Stimulated activated CD4-positive, alpha-beta T cell treated with anti-CD3 and anti-CD28 coated beads, TNF-alpha, amount 100 ng/mL, for 24 hours (primary cell): ENCODE results near the gene RFC2.
"Not testable (repeated sequence)": the region's sequence is repeated elsewhere in the genome, so short reads cannot be mapped to it uniquely, and the experiment has no call there.

Experiments used
- DNase-seq, 3 experiments: peaks; one replicate each; pipeline ENCODE4 v3.0.0-alpha.2; 2020; ENCODE audit warnings: low read depth in 3 of 3

The RFC2 gene

DNA sequence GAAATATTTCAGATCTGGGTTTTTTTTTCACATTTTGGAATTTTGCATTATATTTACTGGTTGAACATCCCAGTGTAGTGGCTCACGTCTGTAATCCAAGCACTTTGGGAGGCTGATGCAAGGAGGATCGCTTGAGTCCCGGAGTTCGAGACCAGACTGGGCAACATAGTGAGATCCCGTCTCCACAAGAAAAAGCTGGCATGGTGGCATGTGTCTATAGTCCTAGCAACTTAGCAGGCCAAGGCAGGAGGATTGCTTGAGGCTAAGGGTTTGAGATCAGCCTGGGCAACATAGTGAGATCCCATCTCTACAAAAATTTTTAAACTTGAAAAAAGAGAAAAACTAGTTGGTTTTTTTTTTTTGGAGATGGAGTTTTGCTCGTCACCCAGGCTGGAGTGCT is 6.0 kb downstream of the RFC2 start:
- no peak for DNase-seq

DNA sequence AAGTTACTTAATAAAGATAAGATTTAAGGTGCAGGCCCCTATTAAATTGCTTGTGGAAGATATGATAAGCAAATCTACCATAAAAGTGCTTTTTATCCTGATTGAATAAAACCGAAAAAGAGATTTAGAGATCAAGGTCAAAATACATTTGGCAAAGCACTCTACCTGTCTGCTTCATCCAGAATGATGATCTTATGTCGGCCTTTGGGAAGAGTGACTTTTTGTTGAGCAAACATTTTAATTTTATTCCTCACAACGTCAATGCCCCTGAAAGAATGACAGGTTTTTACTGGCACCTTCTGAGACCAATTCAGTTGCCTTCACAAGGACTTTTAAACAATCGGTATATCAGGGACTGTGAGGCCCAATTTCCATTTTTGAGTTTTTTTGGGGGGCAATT is 7.7 kb downstream of the RFC2 start:
- DNase-seq, result no peak

GRCh38 chr7:74242122-74242443 is 12.1 kb downstream of the RFC2 start:
- no peak for DNase-seq

GRCh38 chr7:74240482-74240881 is 13.7 kb downstream of the RFC2 start:
- no peak for DNase-seq

DNA sequence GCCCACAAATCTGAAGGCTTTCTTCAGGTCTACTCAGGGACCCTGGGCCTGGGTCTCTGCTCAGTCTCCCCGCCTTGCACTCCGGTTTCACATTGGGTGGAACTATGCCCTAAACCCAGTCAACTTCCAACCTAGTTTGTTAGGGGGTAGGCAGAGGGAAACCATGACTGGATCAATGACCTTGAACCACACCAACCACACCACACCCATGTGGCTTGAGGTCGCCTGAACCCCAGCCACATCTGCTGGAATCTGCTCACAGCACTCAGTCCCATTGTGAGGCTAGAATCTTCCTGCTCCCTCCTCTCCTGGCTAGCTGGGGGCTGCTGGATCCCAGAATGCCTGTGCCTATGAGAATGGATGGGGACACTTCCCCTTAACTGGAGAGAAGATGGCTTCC is 17.9 kb downstream of the RFC2 start:
- DNase-seq, result no peak

DNA sequence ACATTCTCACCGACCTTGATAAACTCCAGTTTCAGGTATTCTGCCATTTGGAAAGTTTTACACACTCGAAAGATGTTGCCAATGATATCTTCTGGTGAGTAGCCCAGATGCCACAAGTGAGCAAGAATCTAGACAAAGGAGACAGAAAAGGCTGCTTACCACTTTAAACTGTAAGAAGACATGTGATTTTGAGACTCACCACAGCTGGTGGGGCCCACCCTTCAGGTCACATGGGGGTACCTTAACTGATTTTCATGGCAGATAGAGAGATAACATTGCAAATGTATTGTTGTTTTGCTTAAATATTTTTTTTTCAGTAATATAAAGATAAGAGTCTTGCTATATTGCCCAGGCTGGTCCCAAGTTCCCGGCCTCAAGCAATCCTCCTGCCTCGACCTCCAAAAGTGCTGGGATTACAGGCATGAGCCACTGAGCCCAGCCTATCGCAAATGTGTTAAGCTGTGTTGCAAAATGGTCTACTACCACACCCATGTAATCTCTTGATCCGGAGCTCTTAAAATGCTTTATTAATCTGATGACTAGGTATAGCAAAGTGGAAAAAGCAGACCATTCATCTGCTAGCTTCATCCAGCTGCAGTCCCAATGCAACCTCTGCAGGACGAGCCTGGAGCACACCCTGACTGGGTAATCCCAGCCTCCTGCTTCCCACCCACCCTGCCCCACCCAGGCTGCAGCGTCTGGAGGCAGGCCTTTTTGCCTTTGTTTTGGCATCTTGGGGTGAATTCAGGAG is 18.5 kb downstream of the RFC2 start:
- no peak for DNase-seq

GRCh38 chr7:74233655-74234285 is 20.4 kb downstream of the RFC2 start:
- DNase-seq, result no peak

DNA sequence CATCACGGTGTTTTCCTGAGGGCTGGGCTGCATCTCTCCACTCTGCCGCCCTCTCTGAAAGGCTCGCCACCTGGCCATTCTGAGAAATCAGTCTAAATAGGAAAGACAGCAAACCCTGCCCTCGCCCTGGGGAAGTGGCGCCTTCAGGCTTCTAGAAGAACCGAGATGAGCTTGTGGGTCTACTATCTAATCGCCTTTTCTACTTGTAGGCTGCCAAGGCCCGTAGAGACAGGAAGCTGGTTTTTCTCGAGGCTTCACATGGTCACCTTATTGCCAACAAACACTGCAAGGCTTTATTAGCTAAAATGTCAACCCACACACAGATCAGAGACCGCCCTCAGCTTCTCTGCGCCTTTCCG is 23.0 kb downstream of the RFC2 start:
- DNase-seq, result no peak

DNA sequence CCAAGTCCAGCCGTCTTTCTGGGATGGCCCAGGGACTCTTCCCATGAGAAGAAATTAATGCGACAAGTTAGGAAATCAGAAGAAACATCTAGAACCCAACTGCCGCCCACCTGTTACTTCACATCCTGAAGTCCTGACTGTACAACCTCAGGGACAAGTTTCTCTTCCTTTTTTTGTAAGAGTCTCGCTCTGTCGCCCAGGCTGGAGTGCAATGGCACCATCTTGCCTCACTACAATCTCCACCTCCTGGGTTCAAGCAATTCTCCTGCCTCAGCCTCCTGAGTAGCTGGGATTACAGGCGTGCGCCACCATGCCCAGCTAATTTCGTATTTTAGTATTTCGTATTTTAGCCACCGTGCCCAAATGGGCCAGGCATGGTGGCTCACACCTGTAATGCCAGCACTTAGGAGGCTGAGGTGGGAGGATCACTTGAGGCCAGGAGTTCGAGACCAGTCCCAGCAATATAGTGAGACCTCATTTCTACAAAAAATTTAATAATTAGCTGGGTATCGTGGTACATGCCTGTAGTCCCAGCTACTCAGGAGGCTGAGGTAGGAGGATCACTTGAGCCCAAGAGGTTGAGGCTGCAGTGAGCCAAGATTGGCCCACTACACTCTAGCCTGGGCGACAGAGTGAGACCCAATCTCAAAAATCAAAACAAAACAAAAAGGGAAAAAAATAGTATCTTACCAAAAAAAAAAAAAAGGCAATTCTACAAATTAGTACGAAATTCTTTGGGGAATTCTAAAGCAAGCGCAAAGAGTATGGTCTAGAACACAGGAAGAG is 23.6 kb downstream of the RFC2 start:
- DNase-seq, result no peak

GRCh38 chr7:74228951-74229900 is 25.0 kb downstream of the RFC2 start:
- DNase-seq, result no peak

DNA sequence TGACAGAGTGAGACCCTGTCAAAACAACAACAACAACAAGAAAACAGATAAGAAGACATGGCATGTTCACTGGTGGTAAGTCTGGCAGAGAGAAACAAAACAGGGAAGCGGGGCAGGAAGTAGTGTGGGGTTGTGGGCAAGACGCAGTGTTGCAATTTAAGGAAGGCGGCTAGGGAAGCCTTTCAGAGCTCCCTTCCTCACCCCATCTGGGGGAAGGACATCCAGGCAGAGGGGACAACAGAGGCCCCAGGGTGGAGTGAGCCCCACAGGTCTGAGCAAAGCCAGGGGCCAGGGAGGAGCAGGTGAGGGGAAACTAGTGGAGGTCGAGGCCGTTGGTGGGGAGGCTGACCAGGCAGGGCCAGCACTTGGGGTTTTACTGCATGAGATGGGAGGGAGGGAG is 27.6 kb downstream of the RFC2 start:
- no peak for DNase-seq

GRCh38 chr7:74225400-74225799 is 28.8 kb downstream of the RFC2 start:
- DNase-seq, result no peak

DNA sequence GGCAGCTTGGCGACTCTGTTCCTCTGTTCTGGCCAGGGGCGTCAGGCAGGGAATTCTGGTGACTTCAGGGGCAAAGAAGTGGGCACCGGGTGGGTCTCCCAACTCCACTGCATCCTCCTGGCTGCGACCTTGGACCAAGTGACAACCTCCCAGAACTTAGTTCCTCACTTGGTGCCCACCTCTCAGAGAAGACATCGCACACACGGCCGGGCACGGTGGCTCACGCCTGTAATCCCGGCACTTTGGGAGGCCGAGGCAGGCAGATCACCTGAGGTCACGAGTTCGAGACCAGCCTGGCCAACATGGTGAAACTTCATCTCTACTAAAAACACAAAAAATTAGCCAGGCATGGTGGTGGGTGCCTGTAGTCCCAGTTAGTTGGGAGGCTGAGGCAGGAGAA is 29.3 kb downstream of the RFC2 start:
- DNase-seq, result not testable (repeated sequence)

GRCh38 chr7:74224511-74224832 is 29.7 kb downstream of the RFC2 start:
- DNase-seq, result no peak

- DNase-seq, result no peak
Observed at GRCh38 chr7:74223711-74224510, 30.3 kb downstream of the RFC2 start.

- DNase-seq, result no peak
Observed at GRCh38 chr7:74222851-74223710, 31.1 kb downstream of the RFC2 start.

DNA sequence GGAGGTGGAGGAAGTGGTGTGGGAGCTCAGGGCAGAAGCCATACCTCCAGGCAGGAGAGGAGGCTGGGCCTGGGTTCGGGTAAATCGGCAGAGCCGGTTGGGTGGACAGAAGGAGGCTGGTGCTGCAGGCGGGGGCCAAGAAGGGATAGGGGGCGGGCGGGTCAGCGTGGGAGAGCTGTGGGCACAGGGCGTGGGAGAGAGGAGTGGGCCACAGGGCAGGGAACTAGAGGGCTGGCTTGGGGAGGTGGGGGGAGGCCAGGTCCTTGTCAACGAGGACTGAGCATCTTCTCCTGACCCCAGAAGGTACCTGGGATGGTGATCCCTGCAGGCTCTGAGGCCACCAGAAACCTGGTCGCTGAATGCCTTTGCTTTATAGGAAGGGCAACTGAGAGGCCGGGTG is 32.5 kb downstream of the RFC2 start:
- no peak for DNase-seq

DNA sequence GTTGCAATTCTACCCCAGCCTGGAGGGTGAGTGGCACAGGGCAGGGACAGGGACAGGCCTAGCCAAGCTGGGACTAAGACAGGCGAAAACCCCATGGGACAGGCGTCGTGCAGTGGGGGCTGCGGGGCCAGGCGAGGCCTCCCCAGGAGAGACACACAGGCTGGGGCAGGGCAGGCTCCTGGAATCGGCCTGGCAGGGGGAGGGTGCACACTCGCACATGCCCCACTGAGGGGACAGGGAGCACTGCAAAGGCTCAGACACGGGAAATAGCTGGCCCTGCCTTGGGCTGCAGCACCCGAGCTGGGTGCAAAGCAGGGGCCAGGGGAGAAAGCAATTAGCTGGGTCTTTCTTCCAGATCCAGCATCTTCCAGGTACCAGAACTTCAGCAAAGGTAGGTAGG is 34.0 kb downstream of the RFC2 start:
- no peak for DNase-seq

DNA sequence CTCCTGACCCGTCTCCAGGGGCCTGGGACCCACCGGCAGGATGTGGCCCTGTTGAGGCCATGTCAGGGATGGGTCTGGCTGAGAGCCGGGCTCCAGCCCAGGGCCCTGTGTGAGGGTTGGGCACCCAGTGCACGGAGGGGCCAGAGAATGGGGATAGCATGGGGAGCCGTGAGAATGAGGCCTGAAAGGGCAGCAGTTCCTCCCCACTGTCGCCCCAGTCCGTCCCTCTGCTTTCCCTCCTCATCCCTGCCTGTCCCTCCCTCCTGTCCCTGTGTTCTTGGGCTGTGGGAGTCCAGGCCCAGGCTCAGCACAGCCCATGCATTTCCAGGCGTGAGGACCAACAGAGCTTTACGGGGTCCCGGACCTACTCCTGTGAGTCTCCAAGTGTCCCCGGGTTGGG is 34.8 kb downstream of the RFC2 start:
- DNase-seq, result no peak

GRCh38 chr7:74218343-74218698 is 35.9 kb downstream of the RFC2 start:
- no peak for DNase-seq
